Calu3 (cell line): ENCODE data around the gene DLG2. TPM values are rescaled to one million over a fixed set of nuclear protein-coding genes. Genes with fewer than 3 reads are reported as not detected.

Experiments
- BruUV-seq: library from RNA; stranded (reverse); fragments of 400-500 nt; replicated peaks from 2 replicates; lab custom pipeline; 2021; lab: Mats Ljungman, UMichigan
- CTCF ChIA-PET: fragments of 300-600 bp; sonication (Branson Sonifier 250); formaldehyde crosslinking; loops from one replicate; lab custom pipeline; 2022; ENCODE audit warnings: antibody characterized with exemption; lab: Charles Lee
- DNase-seq: peaks from one replicate; pipeline ENCODE4 v3.0.0; 2022
- H3K27ac Mint-ChIP-seq: one replicate; pipeline ENCODE4 v1.8.0; 2022; ENCODE audit warnings: mixed read lengths; ENCODE audit not compliant: unreplicated experiment
- H3K27me3 Mint-ChIP-seq: one replicate; pipeline ENCODE4 v1.8.0; 2022; ENCODE audit warnings: mixed read lengths; ENCODE audit not compliant: unreplicated experiment
- H3K36me3 Mint-ChIP-seq: one replicate; pipeline ENCODE4 v1.8.0; 2022; ENCODE audit warnings: mild to moderate bottlenecking, moderate library complexity, mixed read lengths; ENCODE audit not compliant: insufficient read depth, unreplicated experiment
- H3K4me1 Mint-ChIP-seq: one replicate; pipeline ENCODE4 v1.8.0; 2022; ENCODE audit warnings: mild to moderate bottlenecking, low read depth, mixed read lengths; ENCODE audit not compliant: unreplicated experiment
- H3K4me3 Mint-ChIP-seq: one replicate; pipeline ENCODE4 v1.8.0; 2022; ENCODE audit warnings: mild to moderate bottlenecking, low read depth, moderate library complexity, mixed read lengths; ENCODE audit not compliant: unreplicated experiment
- H3K9me3 Mint-ChIP-seq: one replicate; pipeline ENCODE4 v1.8.0; 2022; ENCODE audit warnings: low read depth, mixed read lengths; ENCODE audit not compliant: unreplicated experiment
- intact Hi-C: fragments of 100-400 bp; cut with micrococcal nuclease; formaldehyde crosslinking; loops from one replicate; pipeline ENCODE4 v1.10.0; 2022; ENCODE audit not compliant: unreplicated experiment
- total RNA-seq: library from RNA; stranded (reverse); gene quantifications from 2 replicates; pipeline ENCODE4 v1.2.3, GENCODE V29; 2022
- TF ChIP-seq, protein P1 (sequence below): fragments of 200-600 bp; IDR thresholded peaks from one replicate; pipeline ENCODE4 v1.8.0; 2022; ENCODE audit warnings: antibody characterized with exemption; ENCODE audit not compliant: unreplicated experiment

The DLG2 gene
- total RNA-seq, 1 experiment from 2014 or later = 0.71 TPM

DNA sequence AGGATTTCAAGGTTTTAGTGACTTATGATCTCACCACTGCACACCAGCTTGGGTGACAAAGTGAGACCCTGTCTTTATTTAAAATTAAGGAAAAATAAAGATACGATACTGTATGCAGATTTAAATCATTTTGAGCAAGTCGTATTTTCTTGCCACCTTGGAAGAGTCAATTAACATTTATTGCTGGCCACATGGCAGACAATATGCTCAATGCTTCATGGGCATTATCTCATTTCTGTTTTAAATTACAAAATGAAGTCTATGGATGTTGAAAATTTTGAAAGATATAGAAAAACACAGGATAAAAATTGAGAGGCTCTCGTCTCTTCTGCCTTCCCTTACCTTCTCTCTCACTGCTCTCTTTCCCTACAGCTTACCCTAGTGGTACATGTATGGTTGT lies 1992.0 kb downstream of the DLG2 start:
- H3K36me3 Mint-ChIP-seq = no peaks in the 10 kb centered on the region
- TF ChIP-seq, protein P1, sequence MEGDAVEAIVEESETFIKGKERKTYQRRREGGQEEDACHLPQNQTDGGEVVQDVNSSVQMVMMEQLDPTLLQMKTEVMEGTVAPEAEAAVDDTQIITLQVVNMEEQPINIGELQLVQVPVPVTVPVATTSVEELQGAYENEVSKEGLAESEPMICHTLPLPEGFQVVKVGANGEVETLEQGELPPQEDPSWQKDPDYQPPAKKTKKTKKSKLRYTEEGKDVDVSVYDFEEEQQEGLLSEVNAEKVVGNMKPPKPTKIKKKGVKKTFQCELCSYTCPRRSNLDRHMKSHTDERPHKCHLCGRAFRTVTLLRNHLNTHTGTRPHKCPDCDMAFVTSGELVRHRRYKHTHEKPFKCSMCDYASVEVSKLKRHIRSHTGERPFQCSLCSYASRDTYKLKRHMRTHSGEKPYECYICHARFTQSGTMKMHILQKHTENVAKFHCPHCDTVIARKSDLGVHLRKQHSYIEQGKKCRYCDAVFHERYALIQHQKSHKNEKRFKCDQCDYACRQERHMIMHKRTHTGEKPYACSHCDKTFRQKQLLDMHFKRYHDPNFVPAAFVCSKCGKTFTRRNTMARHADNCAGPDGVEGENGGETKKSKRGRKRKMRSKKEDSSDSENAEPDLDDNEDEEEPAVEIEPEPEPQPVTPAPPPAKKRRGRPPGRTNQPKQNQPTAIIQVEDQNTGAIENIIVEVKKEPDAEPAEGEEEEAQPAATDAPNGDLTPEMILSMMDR = no peak
- no peaks in the 10 kb centered on the region for H3K9me3 Mint-ChIP-seq
- H3K27ac Mint-ChIP-seq = no peak overlapping the region
- intact Hi-C loops = no loop called here
- H3K4me3 Mint-ChIP-seq = no peak overlapping the region
- no peak for DNase-seq
- no TSS peak for BruUV-seq
- H3K27me3 Mint-ChIP-seq = peaks cover 9% of the 10 kb centered on the region
- H3K4me1 Mint-ChIP-seq = no peaks in the 10 kb centered on the region
- CTCF ChIA-PET = no interaction called here

DNA sequence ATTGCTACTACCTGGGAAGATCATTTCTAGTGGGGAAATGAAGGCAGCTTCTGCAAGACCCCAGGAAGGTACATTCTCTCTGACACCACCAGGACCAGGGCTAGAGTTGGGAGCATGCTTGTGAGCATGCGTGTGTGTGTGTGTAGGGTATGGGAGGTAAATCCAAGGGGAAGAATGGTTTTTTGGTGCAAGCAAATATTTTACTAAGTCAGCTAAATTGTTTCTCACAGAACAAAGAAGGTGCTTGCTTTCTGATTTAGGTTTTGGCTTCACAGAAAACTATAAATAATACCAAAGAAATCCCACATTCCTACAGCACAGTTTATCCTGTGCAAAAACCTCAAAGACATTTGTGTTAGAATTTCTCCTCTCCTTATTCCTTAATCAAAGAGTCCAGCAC lies 1996.9 kb downstream of the DLG2 start:
- no peak overlapping the region for H3K4me3 Mint-ChIP-seq
- H3K4me1 Mint-ChIP-seq = no peaks in the 10 kb centered on the region
- peaks cover under 1% of the 10 kb centered on the region for H3K27me3 Mint-ChIP-seq
- H3K27ac Mint-ChIP-seq = no peak overlapping the region
- BruUV-seq = no TSS peak
- DNase-seq = no peak
- TF ChIP-seq, protein P1 = no peak
- no peaks in the 10 kb centered on the region for H3K36me3 Mint-ChIP-seq
- intact Hi-C loops = no loop called here
- CTCF ChIA-PET = no interaction called here
- no peaks in the 10 kb centered on the region for H3K9me3 Mint-ChIP-seq

DNA sequence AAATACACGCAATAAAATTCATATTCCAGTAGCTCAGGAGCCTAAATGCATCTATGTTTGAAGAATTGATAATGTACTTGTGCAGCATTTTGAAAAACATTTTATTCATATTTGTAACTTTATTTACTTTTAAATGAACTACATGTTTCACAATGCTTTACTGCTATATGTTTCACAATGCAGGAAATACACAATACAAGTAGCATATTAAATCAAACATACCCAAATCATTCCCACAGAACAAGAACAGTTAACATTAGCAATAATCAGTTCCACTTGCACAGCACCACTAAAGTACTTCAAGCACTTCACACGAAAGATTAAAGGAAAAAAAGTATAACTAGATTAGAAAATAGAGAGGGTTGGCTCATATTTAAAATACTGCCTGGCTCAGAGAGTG lies 1997.4 kb downstream of the DLG2 start:
- TF ChIP-seq, protein P1 = no peak
- no peaks in the 10 kb centered on the region for H3K4me1 Mint-ChIP-seq
- CTCF ChIA-PET = no interaction called here
- no peak overlapping the region for H3K27ac Mint-ChIP-seq
- intact Hi-C loops = no loop called here
- no peak for DNase-seq
- no peaks in the 10 kb centered on the region for H3K9me3 Mint-ChIP-seq
- no TSS peak for BruUV-seq
- no peaks in the 10 kb centered on the region for H3K27me3 Mint-ChIP-seq
- no peak overlapping the region for H3K4me3 Mint-ChIP-seq
- H3K36me3 Mint-ChIP-seq = no peaks in the 10 kb centered on the region

DNA sequence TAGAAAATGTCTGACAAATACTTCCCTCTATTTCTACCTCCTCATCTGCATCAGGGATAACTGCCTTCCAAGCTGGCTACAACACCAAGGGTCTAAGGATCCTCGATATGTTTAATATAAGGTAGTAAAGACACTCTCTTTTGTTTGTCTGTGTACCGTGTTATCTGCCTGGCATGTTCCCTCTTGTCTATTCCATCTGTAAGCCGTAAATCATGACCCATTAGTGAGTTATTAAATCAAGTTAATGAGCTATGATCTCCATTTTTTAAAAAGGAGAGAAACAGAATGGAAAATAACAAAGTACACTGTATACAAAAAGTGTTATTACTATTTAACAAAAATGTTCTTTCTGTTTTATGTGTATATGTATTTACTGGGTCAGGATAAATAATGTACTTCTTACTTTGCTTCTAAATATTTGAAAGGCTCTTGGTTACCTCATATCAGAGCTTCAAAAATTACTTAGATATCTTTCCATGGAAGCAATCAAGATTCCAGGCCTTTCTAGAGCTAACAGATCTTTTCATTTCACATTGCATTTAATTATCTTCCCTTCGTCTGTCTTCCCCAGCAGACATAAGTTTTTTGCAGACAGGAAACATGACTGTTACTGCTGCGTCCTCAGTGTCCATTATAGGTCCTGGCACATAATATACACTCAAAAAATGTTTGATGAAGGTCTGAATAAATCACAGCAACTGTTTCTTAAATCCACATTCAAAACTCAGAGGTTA lies 1998.4 kb downstream of the DLG2 start:
- BruUV-seq = no TSS peak
- Mint-ChIP-seq H3K27me3 (no peaks in the 10 kb centered on the region), H3K9me3 (no peaks in the 10 kb centered on the region), H3K36me3 (no peaks in the 10 kb centered on the region), H3K27ac (no peak overlapping the region), H3K4me3 (no peak overlapping the region), H3K4me1 (no peaks in the 10 kb centered on the region)
- DNase-seq = no peak
- intact Hi-C loops = no loop called here
- CTCF ChIA-PET = no interaction called here
- TF ChIP-seq, protein P1 = no peak
